ENCODE data around the gene ARL8A. TPM values are rescaled to one million over a fixed set of nuclear protein-coding genes. Genes with fewer than 3 reads are reported as not detected.
A peak's percentile ranks its signal among the peaks of the same experiment; 100 is the strongest.
"Not testable (repeated sequence)": the region's sequence is repeated elsewhere in the genome, so short reads cannot be mapped to it uniquely, and the experiment has no call there.

ARL8A gene
- total RNA-seq, 1 donor from 2014 or later: 25.5 TPM

- no peak overlapping the region for H3K4me3 ChIP-seq
- H3K36me3 ChIP-seq: no peaks in the 10 kb centered on the region
- H3K27me3 ChIP-seq: no peaks in the 10 kb centered on the region
- H3K9me3 ChIP-seq: no peaks in the 10 kb centered on the region
- no peak overlapping the region for H3K27ac ChIP-seq
- intact Hi-C loops (cut with DNase I): loop anchor here (10.0 kb wide), 1 partner anchor 528 kb away; the partner anchor contains the start of gene SYT2
- H3K4me1 ChIP-seq: peaks cover 5% of the 10 kb centered on the region
- TF ChIP-seq POLR2AphosphoS5 (IDR thresholded peaks at IDR 0.05; ENCODE audit: insufficient read depth in 1 of 2, low read depth in 1 of 2) (no peak), CTCF (IDR thresholded peaks at IDR 0.05) (no peak), POLR2A (IDR thresholded peaks at IDR 0.05) (no peak)
- no peak for DNase-seq (ENCODE audit: extremely low spot score in 2 of 2)
Observed at GRCh38 chr1:202186327-202186726, 41.8 kb upstream of the ARL8A start.

- no peak overlapping the region for H3K4me3 ChIP-seq
- H3K27me3 ChIP-seq: no peaks in the 10 kb centered on the region
- H3K36me3 ChIP-seq: no peaks in the 10 kb centered on the region
- DNase-seq (ENCODE audit: extremely low spot score in 2 of 2): no peak
- no peak overlapping the region for H3K27ac ChIP-seq
- no peaks in the 10 kb centered on the region for H3K9me3 ChIP-seq
- peak; percentile 36 to 75 (median 55) for TF ChIP-seq CTCF (IDR thresholded peaks at IDR 0.05)
- TF ChIP-seq POLR2AphosphoS5 (IDR thresholded peaks at IDR 0.05; ENCODE audit: insufficient read depth in 1 of 2, low read depth in 1 of 2): no peak
- H3K4me1 ChIP-seq: peaks cover 5% of the 10 kb centered on the region
- intact Hi-C loops (cut with DNase I): loop anchor here (10.0 kb wide), 1 partner anchor 530 kb away; the partner anchor contains the start of gene SYT2
Observed at GRCh38 chr1:202184750-202185460, 40.4 kb upstream of the ARL8A start.

GRCh38 chr1:202182040-202182877 is 37.7 kb upstream of the ARL8A start:
- Histone ChIP-seq H3K36me3 (no peaks in the 10 kb centered on the region), H3K27me3 (no peaks in the 10 kb centered on the region), H3K4me3 (no peak overlapping the region), H3K4me1 (peaks cover 5% of the 10 kb centered on the region), H3K9me3 (no peaks in the 10 kb centered on the region), H3K27ac (no peak overlapping the region)
- TF ChIP-seq POLR2A (IDR thresholded peaks at IDR 0.05) (no peak), CTCF (IDR thresholded peaks at IDR 0.05) (no peak), POLR2AphosphoS5 (IDR thresholded peaks at IDR 0.05; ENCODE audit: insufficient read depth in 1 of 2, low read depth in 1 of 2) (no peak)
- intact Hi-C loops (cut with DNase I): loop anchor here (10.0 kb wide), 1 partner anchor 533 kb away; the partner anchor contains the start of gene SYT2
- DNase-seq (ENCODE audit: extremely low spot score in 2 of 2): no peak

DNA sequence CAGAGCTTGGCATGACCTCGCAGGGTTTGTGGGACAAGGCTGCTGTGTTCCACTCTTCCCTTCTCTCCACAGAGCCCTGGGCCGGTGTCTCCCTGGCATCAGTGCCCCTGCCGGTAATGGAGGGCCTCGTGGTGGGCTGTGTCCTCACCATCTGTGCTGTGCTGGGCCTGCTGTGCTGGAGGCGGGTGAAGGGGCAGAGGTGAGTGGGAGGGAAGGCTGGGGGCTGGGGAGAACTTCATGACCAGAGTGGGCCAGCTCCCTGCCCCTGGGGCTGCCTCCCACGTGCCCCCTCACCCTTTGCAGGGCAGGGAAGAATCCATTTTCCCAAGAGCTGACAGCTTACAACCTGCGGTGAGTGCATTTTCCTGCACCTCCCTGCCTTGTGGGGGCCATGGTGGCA is 37.0 kb upstream of the ARL8A start:
- no peaks in the 10 kb centered on the region for H3K9me3 ChIP-seq
- DNase-seq (ENCODE audit: extremely low spot score in 2 of 2): no peak
- TF ChIP-seq POLR2A (IDR thresholded peaks at IDR 0.05): no peak
- no peak for TF ChIP-seq POLR2AphosphoS5 (IDR thresholded peaks at IDR 0.05; ENCODE audit: insufficient read depth in 1 of 2, low read depth in 1 of 2)
- no peak for TF ChIP-seq CTCF (IDR thresholded peaks at IDR 0.05)
- H3K27me3 ChIP-seq: no peaks in the 10 kb centered on the region
- no peak overlapping the region for H3K27ac ChIP-seq
- no peaks in the 10 kb centered on the region for H3K36me3 ChIP-seq
- peaks cover 5% of the 10 kb centered on the region for H3K4me1 ChIP-seq
- intact Hi-C loops (cut with DNase I): loop anchor here (10.0 kb wide), 1 partner anchor 533 kb away; the partner anchor contains the start of gene SYT2
- no peak overlapping the region for H3K4me3 ChIP-seq

- not testable (repeated sequence) for H3K36me3 ChIP-seq; H3K27ac ChIP-seq; H3K4me3 ChIP-seq; H3K27me3 ChIP-seq; H3K4me1 ChIP-seq; H3K9me3 ChIP-seq; DNase-seq (ENCODE audit: extremely low spot score in 2 of 2)
- intact Hi-C loops (cut with DNase I): loop anchor here (10.0 kb wide), 1 partner anchor 534 kb away; the partner anchor contains the start of gene SYT2
Observed at GRCh38 chr1:202180751-202181139, 36.2 kb upstream of the ARL8A start.

All from vagina (tissue), 2 donors.